Endothelial cell of umbilical vein (primary cell): ENCODE results near the gene MIX23. TPM values are rescaled to one million over a fixed set of nuclear protein-coding genes. Genes with fewer than 3 reads are reported as not detected.

Source experiments
- BruUV-seq: library from RNA; stranded (reverse); fragments of 400-500 nt; replicated peaks from 2 replicates; lab custom pipeline; 2021; lab: Mats Ljungman, UMichigan
- CTCF ChIA-PET: fragments of 300-600, 350-600 bp; sonication (Branson Sonifier 250); formaldehyde crosslinking; loops from one replicate; lab custom pipeline; 2021; ENCODE audit warnings: antibody characterized with exemption, inconsistent platforms; lab: Charles Lee
- POLR2A ChIA-PET: fragments of 300-600, 350-600 bp; sonication (Branson Sonifier 250); formaldehyde crosslinking; loops from one replicate; lab custom pipeline; 2021; ENCODE audit warnings: antibody characterized with exemption, inconsistent platforms; lab: Charles Lee
- DNase-seq: peaks from one replicate; pipeline ENCODE4 v3.0.0-alpha.2; 2011; ENCODE audit warnings: low read depth, low spot score
- FAIRE-seq: peaks from 2 replicates; lab custom pipeline; 2011; peaks lifted over from hg19 to GRCh38; lab: Jason Lieb, UNC
- H2AFZ ChIP-seq: 2 replicates; pipeline ENCODE4 v1.6.0; 2012; ENCODE audit warnings: low read depth, low read length, control low read depth, inconsistent platforms
- H3K27ac ChIP-seq: 2 replicates; pipeline ENCODE4 v1.5.1; 2011; ENCODE audit warnings: low read depth, mild to moderate bottlenecking, control low read depth, low read length, moderate library complexity; ENCODE audit not compliant: insufficient read depth
- H3K27me3 ChIP-seq, 2 experiments: 2 replicates each; pipeline versions ENCODE4 v1.6.0 to v1.6.1; 2011; ENCODE audit warnings: low read length in 2 of 2, mixed read lengths in 1 of 2; ENCODE audit not compliant: control insufficient read depth in 2 of 2, insufficient read depth in 2 of 2
- H3K36me3 ChIP-seq, 2 experiments: 2 replicates in 1 of 2; 3 replicates in 1 of 2; pipeline ENCODE4 v1.5.1; 2011; ENCODE audit warnings: low read length in 2 of 2, mild to moderate bottlenecking in 1 of 2, moderate library complexity in 1 of 2; ENCODE audit not compliant: control insufficient read depth in 2 of 2, insufficient read depth in 2 of 2; ENCODE audit errors: extremely low read depth in 1 of 2
- H3K4me1 ChIP-seq: 3 replicates; pipeline ENCODE4 v1.5.1; 2011; ENCODE audit warnings: mild to moderate bottlenecking, low read length; ENCODE audit not compliant: control insufficient read depth, insufficient read depth; ENCODE audit errors: extremely low read depth
- H3K4me2 ChIP-seq: 2 replicates; pipeline ENCODE4 v1.6.1; 2011; ENCODE audit warnings: low read length, control low read depth, mixed read lengths; ENCODE audit not compliant: insufficient read depth
- H3K4me3 ChIP-seq, 3 experiments: fragments of 200-600 bp in 1 of 3; sonication (generic), shearing (Covaris generic) in 1 of 3; replicated peaks in 1 of 3; 2 replicates each; pipeline ENCODE4 v1.5.1; 2011 to 2016; ENCODE audit warnings: control low read depth in 3 of 3, low read length in 3 of 3, mild to moderate bottlenecking in 2 of 3, inconsistent platforms in 1 of 3, low read depth in 1 of 3, moderate library complexity in 1 of 3; ENCODE audit not compliant: insufficient read depth in 1 of 3
- H3K79me2 ChIP-seq: 2 replicates; pipeline ENCODE4 v1.6.0; 2012; ENCODE audit warnings: low read length, inconsistent platforms; ENCODE audit not compliant: control insufficient read depth, insufficient read depth
- H3K9ac ChIP-seq: replicated peaks from 2 replicates; pipeline ENCODE3; 2011; ENCODE audit warnings: low read length, control low read depth; ENCODE audit not compliant: insufficient read depth; ENCODE audit errors: extremely low read depth
- H3K9me1 ChIP-seq: replicated peaks from 3 replicates; pipeline ENCODE4 v1.6.0; 2011; ENCODE audit warnings: mild to moderate bottlenecking, low read length; ENCODE audit not compliant: control insufficient read depth, insufficient read depth; ENCODE audit errors: extremely low read depth
- H3K9me3 ChIP-seq: replicated peaks from 2 replicates; pipeline ENCODE4 v1.5.1; 2012; ENCODE audit warnings: low read length, inconsistent platforms; ENCODE audit not compliant: control insufficient read depth, insufficient read depth
- H4K20me1 ChIP-seq: replicated peaks from 2 replicates; pipeline ENCODE3; 2011; ENCODE audit warnings: mild to moderate bottlenecking, low read length; ENCODE audit not compliant: control insufficient read depth, insufficient read depth; ENCODE audit errors: extremely low read depth
- CTCF ChIP-seq, 2 donors: IDR thresholded peaks; 1 replicate in 1 of 2; 2 replicates in 1 of 2; pipeline ENCODE4 v1.5.1; 2011; ENCODE audit warnings: low read length in 2 of 2, mild to moderate bottlenecking in 2 of 2, moderate library complexity in 2 of 2, control low read depth in 1 of 2, inconsistent platforms in 1 of 2, low read depth in 1 of 2; ENCODE audit not compliant: insufficient read depth in 1 of 2; ENCODE audit errors: extremely low read depth in 1 of 2
- EZH2 ChIP-seq: IDR thresholded peaks from 2 replicates; pipeline ENCODE4 v1.6.1; 2012; ENCODE audit warnings: borderline replicate concordance, low read depth, mild to moderate bottlenecking, moderate library complexity, low read length, inconsistent platforms; ENCODE audit not compliant: severe bottlenecking
- FOS ChIP-seq: IDR thresholded peaks from 2 replicates; pipeline ENCODE4 v1.6.1; 2011; ENCODE audit warnings: mild to moderate bottlenecking, low read length, moderate library complexity, borderline replicate concordance; ENCODE audit not compliant: insufficient read depth
- JUN ChIP-seq: IDR thresholded peaks from 2 replicates; pipeline ENCODE4 v1.6.1; 2011; ENCODE audit warnings: borderline replicate concordance, low read depth; ENCODE audit not compliant: insufficient read length, insufficient read depth
- MYC ChIP-seq: IDR thresholded peaks from one replicate; pipeline ENCODE4 v1.6.1; 2011; ENCODE audit warnings: mild to moderate bottlenecking, low read depth, low read length
- POLR2A ChIP-seq: IDR thresholded peaks from 2 replicates; pipeline ENCODE4 v1.6.1; 2012; ENCODE audit warnings: low read depth, mild to moderate bottlenecking, control low read depth, low read length
- POLR2AphosphoS5 ChIP-seq: IDR thresholded peaks from 2 replicates; pipeline ENCODE4 v1.6.1; 2012; ENCODE audit warnings: low read depth, mild to moderate bottlenecking, control low read depth, low read length, moderate library complexity; ENCODE audit not compliant: insufficient read depth
- dilution Hi-C: fragments of 300-500 bp; cut with MboI; formaldehyde crosslinking; loops from one replicate; pipeline ENCODE4 v1.15.0; 2019; ENCODE audit warnings: low sequenced_read_pairs; ENCODE audit not compliant: extremely low pct_ligation_motif_present
- intact Hi-C: fragments of 100-400 bp; cut with micrococcal nuclease; formaldehyde crosslinking; loops from one replicate; pipeline ENCODE4 v1.10.0; 2022
- polyA plus RNA-seq, 4 experiments: library from polyadenylated mRNA; depleted of rRNA in 3 of 4; stranded (reverse) in 3 of 4; unstranded in 1 of 4; fragments of >200 nt; gene quantifications; 2 replicates each; pipeline versions ENCODE4 v1.2.1 to v1.2.3, GENCODE V29; 2011 to 2012; ENCODE audit warnings: missing spikeins in 1 of 4
- total RNA-seq: library from RNA; stranded (reverse); gene quantifications from 2 replicates; pipeline ENCODE4 v1.2.3, GENCODE V29; 2021

The MIX23 gene
- total and polyA plus RNA-seq, 2 donors (not counting 3 experiments of a cell fraction or from before 2014, with no cell fraction given): 4.5 to 53.5 TPM

DNA sequence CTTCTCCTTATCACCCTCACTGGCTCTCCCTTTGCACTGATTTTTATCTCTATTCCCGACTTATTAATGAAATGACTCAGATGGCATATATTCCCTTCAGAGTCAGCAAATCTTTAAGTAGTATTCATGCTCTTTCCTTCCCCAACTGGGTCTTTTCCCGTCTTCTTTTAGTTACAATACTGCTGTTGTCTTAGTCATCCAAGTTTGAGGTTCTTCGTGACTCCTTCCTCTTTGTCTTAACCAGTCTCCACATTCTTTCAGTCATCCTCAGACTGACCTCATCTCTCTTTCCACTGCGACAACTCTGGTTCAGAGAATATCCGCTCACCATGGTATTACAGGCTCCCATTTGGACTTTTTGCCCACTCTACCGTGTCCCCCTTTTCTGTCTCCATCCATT lies 20.5 kb upstream of the MIX23 start:
- Histone ChIP-seq H3K4me2 (no peak overlapping the region), H3K9me3 (no peaks in the 10 kb centered on the region), H2AFZ (no peak overlapping the region), H4K20me1 (no peaks in the 10 kb centered on the region), H3K9me1 (no peaks in the 10 kb centered on the region), H3K27me3 (no peaks in the 10 kb centered on the region), H3K36me3 (no peaks in the 10 kb centered on the region), H3K4me3 (no peak overlapping the region), H3K9ac (no peak overlapping the region), H3K27ac (no peak overlapping the region), H3K4me1 (no peaks in the 10 kb centered on the region), H3K79me2 (no peaks in the 10 kb centered on the region)
- POLR2A ChIA-PET: no interaction called here
- TF ChIP-seq POLR2A (no peak), FOS (no peak), JUN (no peak), CTCF (IDR thresholded peaks at IDR 0.05; ENCODE audit: extremely low read depth in 1 of 2, insufficient read depth in 1 of 2, low read depth in 1 of 2, low read length in 2 of 2) (no peak), POLR2AphosphoS5 (no peak), MYC (no peak)
- dilution Hi-C loops: no loop called here
- CTCF ChIA-PET: interaction anchor here (1.3 kb wide), 1 partner anchor 32 kb away, joined by 3 read pairs; no protein-coding TSS in a partner anchor
- intact Hi-C loops: no loop called here
- BruUV-seq: no TSS peak
- DNase-seq (no peak), FAIRE-seq (no peak)

- CTCF ChIA-PET: no interaction called here
Observed at GRCh38 chr3:122398920-122399319, 15.9 kb upstream of the MIX23 start.

More at GRCh38 chr3:122398920-122399319, 15.9 kb upstream of the MIX23 start:
- no peaks in the 10 kb centered on the region for H3K79me2 ChIP-seq
- dilution Hi-C loops: no loop called here
- FAIRE-seq (no peak), DNase-seq (no peak)
- no peaks in the 10 kb centered on the region for H3K36me3 ChIP-seq
- no peak overlapping the region for H2AFZ ChIP-seq
- H3K27ac ChIP-seq: no peak overlapping the region
- no peaks in the 10 kb centered on the region for H3K9me1 ChIP-seq
- H3K4me1 ChIP-seq: peaks cover 4% of the 10 kb centered on the region
- no peaks in the 10 kb centered on the region for H4K20me1 ChIP-seq
- TF ChIP-seq CTCF (IDR thresholded peaks at IDR 0.05; ENCODE audit: extremely low read depth in 1 of 2, insufficient read depth in 1 of 2, low read depth in 1 of 2, low read length in 2 of 2) (no peak), JUN (no peak), EZH2 (no peak), MYC (no peak)
- no peak overlapping the region for H3K4me2 ChIP-seq
- H3K4me3 ChIP-seq: no peak overlapping the region
- intact Hi-C loops: loop anchor here (10.0 kb wide), 1 partner anchor 856 kb away; no protein-coding TSS in a partner anchor
- no peaks in the 10 kb centered on the region for H3K9me3 ChIP-seq
- POLR2A ChIA-PET: no interaction called here
- H3K27me3 ChIP-seq: no peaks in the 10 kb centered on the region
- no peak overlapping the region for H3K9ac ChIP-seq
- BruUV-seq: no TSS peak
